ENCODE data around the gene CPO.

DNA sequence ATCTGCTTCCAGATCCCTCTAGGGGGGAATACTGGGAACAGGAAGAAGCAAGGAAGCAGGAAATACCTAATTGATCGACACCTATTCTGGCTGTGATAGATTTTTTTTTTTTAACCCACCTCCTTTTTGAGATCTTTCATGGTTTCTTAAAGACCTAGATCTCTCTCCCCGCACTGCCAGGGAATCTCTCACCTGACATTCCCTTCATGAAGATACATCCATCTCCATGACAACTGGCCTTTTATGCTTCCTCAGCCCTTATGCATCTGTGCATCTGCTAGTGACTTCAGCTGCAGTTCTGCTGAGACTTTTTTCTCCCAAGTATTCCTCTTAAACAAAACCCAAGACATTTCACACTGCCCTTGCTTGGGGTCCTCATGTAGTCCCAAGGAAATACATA lies 21.1 kb upstream of the CPO start:
- TF ChIP-seq CTCF (IDR thresholded peaks at IDR 0.05 in 4 of 5, conservative IDR thresholded peaks at IDR 0.05 in 1 of 5), result no peak
- no peak for TF ChIP-seq POLR2A (IDR thresholded peaks at IDR 0.05)
